Measurements from ENCODE around the gene MYOM1. TPM values are rescaled to one million over a fixed set of nuclear protein-coding genes. Genes with fewer than 3 reads are reported as not detected.

MYOM1 gene
- total RNA-seq, 2 donors from 2014 or later: 2.8 to 7.9 TPM

DNA sequence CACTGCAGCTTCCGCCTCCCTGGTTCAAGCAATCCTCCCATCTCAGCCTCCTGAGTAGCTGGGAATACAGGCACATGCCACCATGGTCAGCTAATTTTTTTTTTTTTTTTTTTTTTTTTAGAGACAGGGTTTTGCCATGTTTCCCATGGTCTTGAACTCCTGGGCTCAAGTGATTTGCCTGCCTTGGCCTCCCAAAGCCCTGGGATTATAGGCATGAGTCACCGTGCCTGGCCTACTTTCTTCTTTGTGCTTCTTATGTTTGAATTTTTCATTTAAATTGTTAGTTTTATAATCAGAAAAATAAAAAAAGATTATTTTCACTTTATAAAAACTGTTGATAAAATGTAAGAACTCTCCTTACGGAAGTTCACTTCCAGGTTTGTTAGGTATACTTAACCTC is 105.3 kb downstream of the MYOM1 start:
- Histone ChIP-seq H3K27ac (no peak overlapping the region), H3K27me3 (no peaks in the 10 kb centered on the region), H3K36me3 (no peaks in the 10 kb centered on the region), H3K4me1 (no peaks in the 10 kb centered on the region), H3K4me3 (no peak overlapping the region), H3K9ac (ENCODE audit: low read depth in 2 of 2, low read length in 2 of 2) (no peak overlapping the region), H3K9me3 (no peaks in the 10 kb centered on the region)
- DNase-seq: no peak
- intact Hi-C loops (cut with DNase I): loop anchor here (2.0 kb wide), 1 partner anchor 40 kb away; no protein-coding TSS in a partner anchor
- TF ChIP-seq, protein P1, sequence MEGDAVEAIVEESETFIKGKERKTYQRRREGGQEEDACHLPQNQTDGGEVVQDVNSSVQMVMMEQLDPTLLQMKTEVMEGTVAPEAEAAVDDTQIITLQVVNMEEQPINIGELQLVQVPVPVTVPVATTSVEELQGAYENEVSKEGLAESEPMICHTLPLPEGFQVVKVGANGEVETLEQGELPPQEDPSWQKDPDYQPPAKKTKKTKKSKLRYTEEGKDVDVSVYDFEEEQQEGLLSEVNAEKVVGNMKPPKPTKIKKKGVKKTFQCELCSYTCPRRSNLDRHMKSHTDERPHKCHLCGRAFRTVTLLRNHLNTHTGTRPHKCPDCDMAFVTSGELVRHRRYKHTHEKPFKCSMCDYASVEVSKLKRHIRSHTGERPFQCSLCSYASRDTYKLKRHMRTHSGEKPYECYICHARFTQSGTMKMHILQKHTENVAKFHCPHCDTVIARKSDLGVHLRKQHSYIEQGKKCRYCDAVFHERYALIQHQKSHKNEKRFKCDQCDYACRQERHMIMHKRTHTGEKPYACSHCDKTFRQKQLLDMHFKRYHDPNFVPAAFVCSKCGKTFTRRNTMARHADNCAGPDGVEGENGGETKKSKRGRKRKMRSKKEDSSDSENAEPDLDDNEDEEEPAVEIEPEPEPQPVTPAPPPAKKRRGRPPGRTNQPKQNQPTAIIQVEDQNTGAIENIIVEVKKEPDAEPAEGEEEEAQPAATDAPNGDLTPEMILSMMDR (IDR thresholded peaks at IDR 0.05): no peak

- TF ChIP-seq, protein P1 (IDR thresholded peaks at IDR 0.05): no peak
- Histone ChIP-seq H3K9ac (ENCODE audit: low read depth in 2 of 2, low read length in 2 of 2) (no peak overlapping the region), H3K36me3 (no peaks in the 10 kb centered on the region), H3K9me3 (no peaks in the 10 kb centered on the region), H3K27ac (no peak overlapping the region), H3K4me1 (no peaks in the 10 kb centered on the region), H3K27me3 (no peaks in the 10 kb centered on the region), H3K4me3 (no peak overlapping the region)
- DNase-seq: no peak
- intact Hi-C loops (cut with DNase I): loop anchor here (2.0 kb wide), 1 partner anchor 41 kb away; no protein-coding TSS in a partner anchor
Observed at GRCh38 chr18:3114026-3114425, 105.7 kb downstream of the MYOM1 start.

DNA sequence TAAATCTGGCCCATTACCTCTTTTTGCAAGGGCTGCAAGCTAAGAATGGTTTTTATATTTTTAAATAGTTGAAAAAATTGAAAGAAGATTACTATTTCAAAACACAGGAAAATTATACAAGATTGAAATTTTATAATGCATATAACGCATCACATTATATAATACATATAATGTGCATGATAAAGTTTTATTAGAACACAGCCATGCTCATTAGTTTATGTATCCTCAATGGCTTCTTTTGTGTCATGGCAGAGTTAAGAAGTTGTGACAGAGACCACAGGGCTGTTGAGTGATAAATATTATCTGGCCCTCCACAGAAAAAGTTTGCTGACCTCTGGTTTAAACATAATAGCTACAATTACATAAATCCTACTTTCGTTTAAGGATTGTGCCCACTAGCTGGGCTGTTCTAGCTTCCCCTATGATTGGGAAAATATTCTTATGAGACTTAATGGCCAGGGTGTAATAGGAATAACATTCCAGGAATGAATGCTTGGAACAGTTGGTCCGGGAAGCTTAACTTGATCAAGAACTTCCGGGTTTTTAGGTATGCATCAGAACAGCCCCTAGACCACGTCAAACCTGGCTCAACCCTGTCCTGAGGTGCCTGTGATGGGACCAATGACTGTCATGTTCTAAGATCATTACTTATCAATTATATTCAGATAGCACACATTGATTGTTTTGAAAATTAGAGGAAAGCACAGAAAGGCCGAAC is 108.1 kb downstream of the MYOM1 start:
- no peak overlapping the region for H3K27ac ChIP-seq
- no peak overlapping the region for H3K9ac ChIP-seq (ENCODE audit: low read depth in 2 of 2, low read length in 2 of 2)
- no peaks in the 10 kb centered on the region for H3K36me3 ChIP-seq
- intact Hi-C loops (cut with DNase I): no loop called here
- H3K4me1 ChIP-seq: no peaks in the 10 kb centered on the region
- no peak for DNase-seq
- no peaks in the 10 kb centered on the region for H3K27me3 ChIP-seq
- TF ChIP-seq, protein P1 (IDR thresholded peaks at IDR 0.05): no peak
- H3K9me3 ChIP-seq: no peaks in the 10 kb centered on the region
- no peak overlapping the region for H3K4me3 ChIP-seq

DNA sequence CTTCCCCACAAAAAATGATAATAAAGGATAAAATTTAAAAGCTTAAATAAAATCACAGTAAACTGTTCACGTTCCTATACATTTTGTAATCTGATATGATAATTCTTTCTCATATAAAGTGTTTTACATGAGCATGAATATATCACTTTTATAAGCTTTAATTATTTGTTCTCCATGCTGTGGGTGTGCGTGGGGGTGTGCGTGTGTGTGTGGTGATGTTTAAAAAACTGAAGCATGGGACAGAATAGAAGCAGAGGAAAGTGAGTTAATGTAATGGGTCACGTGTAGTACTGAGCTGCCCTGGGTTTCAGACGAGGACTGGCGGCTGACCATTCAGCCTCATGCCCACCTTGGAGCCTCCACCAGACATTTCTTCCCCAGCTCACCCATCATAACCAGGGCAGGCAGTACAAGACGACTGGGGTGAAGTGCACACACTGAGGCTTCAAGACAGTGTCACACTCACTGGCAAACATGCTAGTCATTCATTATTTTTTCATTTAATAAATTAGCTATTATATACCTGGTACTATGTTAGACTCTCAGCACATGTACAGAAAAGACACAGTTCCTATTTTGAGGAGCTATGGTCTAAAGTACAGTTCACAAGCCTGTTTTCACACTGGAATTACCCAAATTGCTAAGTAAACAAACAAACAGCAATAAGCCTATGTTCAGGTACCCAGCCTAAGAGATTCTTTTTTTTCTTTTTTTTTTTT is 109.6 kb downstream of the MYOM1 start:
- H3K9me3 ChIP-seq: no peaks in the 10 kb centered on the region
- H3K4me1 ChIP-seq: no peaks in the 10 kb centered on the region
- H3K27ac ChIP-seq: no peak overlapping the region
- H3K9ac ChIP-seq (ENCODE audit: low read depth in 2 of 2, low read length in 2 of 2): no peak overlapping the region
- H3K36me3 ChIP-seq: no peaks in the 10 kb centered on the region
- no peak for DNase-seq
- TF ChIP-seq, protein P1 (IDR thresholded peaks at IDR 0.05): no peak
- intact Hi-C loops (cut with DNase I): no loop called here
- H3K27me3 ChIP-seq: no peaks in the 10 kb centered on the region
- no peak overlapping the region for H3K4me3 ChIP-seq

- H3K9ac ChIP-seq (ENCODE audit: low read depth in 2 of 2, low read length in 2 of 2): no peak overlapping the region
- no peaks in the 10 kb centered on the region for H3K27me3 ChIP-seq
- no peak for DNase-seq
- H3K36me3 ChIP-seq: no peaks in the 10 kb centered on the region
- no peaks in the 10 kb centered on the region for H3K4me1 ChIP-seq
- H3K27ac ChIP-seq: no peak overlapping the region
- TF ChIP-seq, protein P1 (IDR thresholded peaks at IDR 0.05): no peak
- no peak overlapping the region for H3K4me3 ChIP-seq
- H3K9me3 ChIP-seq: no peaks in the 10 kb centered on the region
- intact Hi-C loops (cut with DNase I): no loop called here
Observed at GRCh38 chr18:3107740-3108151, 112.0 kb downstream of the MYOM1 start.
